GM12878 (cell line): ENCODE data around the gene FOXO1. TPM values are rescaled to one million over a fixed set of nuclear protein-coding genes. Genes with fewer than 3 reads are reported as not detected.

Source experiments
- ATAC-seq: fragments of 200-7000 bp; cut with Tn5 transposase; 3 replicates; pipeline ENCODE4 v1.9.1; 2020; ENCODE audit warnings: mild to moderate bottlenecking, moderate library complexity
- BruUV-seq: library from RNA; stranded (reverse); fragments of 400-500 nt; replicated peaks from 2 replicates; lab custom pipeline; 2021; lab: Mats Ljungman, UMichigan
- CTCF ChIA-PET: fragments of 300-600 bp; sonication (Branson Sonifier 250); formaldehyde crosslinking; extraction: SDS; loops from one replicate; lab custom pipeline; 2021; ENCODE audit warnings: inconsistent platforms; lab: Yijun Ruan, JAX
- POLR2A ChIA-PET: fragments of 350-600 bp; formaldehyde crosslinking; extraction: SDS; loops from one replicate; lab custom pipeline; 2021; ENCODE audit warnings: inconsistent platforms; lab: Charles Lee
- RAD21 ChIA-PET: fragments of 300-600 bp; sonication (Branson Sonifier 250); formaldehyde crosslinking; loops from one replicate; lab custom pipeline; 2023; ENCODE audit warnings: antibody characterized with exemption; ENCODE audit not compliant: unreplicated experiment; lab: Charles Lee
- SMC1A ChIA-PET: fragments of 300-600 bp; sonication (Branson Sonifier 250); formaldehyde crosslinking; loops from one replicate; lab custom pipeline; 2023; ENCODE audit not compliant: unreplicated experiment, uncharacterized antibody; lab: Charles Lee
- DNase-seq: peaks from one replicate; pipeline ENCODE4 v3.0.0-alpha.2; 2011; ENCODE audit warnings: low read depth, low spot score
- FAIRE-seq: peaks from 3 replicates; lab custom pipeline; 2011; peaks lifted over from hg19 to GRCh38; lab: Jason Lieb, UNC
- H2AFZ ChIP-seq: 2 replicates; pipeline ENCODE4 v1.6.0; 2011; ENCODE audit warnings: low read depth, low read length, control low read depth; ENCODE audit not compliant: control insufficient read depth
- H3K27ac ChIP-seq: 2 replicates; pipeline ENCODE4 v1.5.1; 2011; ENCODE audit warnings: control low read depth; ENCODE audit not compliant: control insufficient read depth, insufficient read depth
- H3K27me3 ChIP-seq, 2 experiments: replicated peaks in 1 of 2; 2 replicates each; pipeline versions ENCODE4 v1.6.0 to v1.6.1; 2011; ENCODE audit warnings: low read length in 1 of 2; ENCODE audit not compliant: control insufficient read depth in 2 of 2, insufficient read depth in 2 of 2
- H3K36me3 ChIP-seq, 2 experiments: 2 replicates each; pipeline ENCODE4 v1.5.1; 2011; ENCODE audit warnings: low read length in 1 of 2; ENCODE audit not compliant: control insufficient read depth in 2 of 2, insufficient read depth in 2 of 2
- H3K4me1 ChIP-seq: 2 replicates; pipeline ENCODE4 v1.6.1; 2011; ENCODE audit warnings: mild to moderate bottlenecking, low read length, moderate library complexity, mixed read lengths; ENCODE audit not compliant: control insufficient read depth, insufficient read depth
- H3K4me2 ChIP-seq: 2 replicates; pipeline ENCODE4 v1.6.0; 2011; ENCODE audit warnings: control low read depth; ENCODE audit not compliant: control insufficient read depth, insufficient read depth
- H3K4me3 ChIP-seq: fragments of 200-600 bp; sonication (generic); 2 replicates; pipeline ENCODE4 v1.5.1; 2016
- H3K79me2 ChIP-seq: 2 replicates; pipeline ENCODE4 v1.6.0; 2011; ENCODE audit warnings: low read length; ENCODE audit not compliant: control insufficient read depth, insufficient read depth
- H3K9ac ChIP-seq: 2 replicates; pipeline ENCODE4 v1.8.0; 2011; ENCODE audit warnings: low read length, control low read depth, mixed read lengths; ENCODE audit not compliant: control insufficient read depth, insufficient read depth
- H3K9me3 ChIP-seq: replicated peaks from 3 replicates; pipeline ENCODE4 v1.5.1; 2011; ENCODE audit warnings: mild to moderate bottlenecking, low read length; ENCODE audit not compliant: control insufficient read depth, insufficient read depth
- H4K20me1 ChIP-seq: 2 replicates; pipeline ENCODE4 v1.6.0; 2011; ENCODE audit not compliant: control insufficient read depth, insufficient read depth
- EGR1 ChIP-seq, 2 experiments: IDR thresholded peaks; 1 replicate in 1 of 2; 2 replicates in 1 of 2; pipeline ENCODE4 v1.6.1; 2011 to 2012; ENCODE audit warnings: low read depth in 2 of 2, low read length in 2 of 2, borderline replicate concordance in 1 of 2, mild to moderate bottlenecking in 1 of 2, moderate library complexity in 1 of 2
- POU2F2 ChIP-seq: IDR thresholded peaks from 3 replicates; pipeline ENCODE4 v1.6.1; 2011; ENCODE audit warnings: low read depth, mild to moderate bottlenecking, low read length, borderline replicate concordance
- WGBS: methylation state at CpG from one replicate; pipeline ENCODE4 v1.1.6; 2016; ENCODE audit warnings: low lambda C conversion rate; ENCODE audit not compliant: insufficient replicate concordance, insufficient coverage; ENCODE audit errors: missing lambda C conversion rate; 5-methylcytosine and 5-hydroxymethylcytosine counted together
- in situ Hi-C: fragments of 300-500 bp; cut with MboI; formaldehyde crosslinking; loops from 9 replicates; pipeline ENCODE4 v1.14.3; 2018; ENCODE audit warnings: mixed read lengths
- intact Hi-C: fragments of 100-400 bp; cut with micrococcal nuclease; formaldehyde crosslinking; loops from one replicate; pipeline ENCODE4 v1.14.2; 2022; ENCODE audit not compliant: unreplicated experiment
- polyA plus RNA-seq, 11 experiments: library from polyadenylated mRNA; depleted of rRNA in 4 of 11; unstranded in 6 of 11; stranded (reverse) in 5 of 11; fragments of >200 nt; fragmentation: Nextera tagmentation in 4 of 11; fragmentation: Illumina TruSeq in 1 of 11; extraction: Ambion mirVana in 4 of 11; extraction: Trizol in 1 of 11; gene quantifications; 1 replicate in 1 of 11; 2 replicates in 10 of 11; pipeline versions ENCODE4 v1.2.1 to v1.2.3, GENCODE V29; 2011 to 2016; ENCODE audit warnings: inconsistent platforms in 2 of 11, missing spikeins in 2 of 11, low read depth in 1 of 11
- total RNA-seq, 4 experiments: library from RNA; depleted of rRNA in 3 of 4; stranded (reverse); fragments of >200 nt in 3 of 4; fragmentation: Illumina TruSeq in 1 of 4; extraction: Trizol in 1 of 4; gene quantifications; 2 replicates each; pipeline versions ENCODE4 v1.2.1 to v1.2.3, GENCODE V29; 2013 to 2021

FOXO1 gene
- total and polyA plus RNA-seq, 10 of the 15 experiments (the other 5 are each of a cell fraction or from before 2014, with no cell fraction given): 0.58 to 8.3 (median 0.88) TPM

- Histone ChIP-seq H3K9ac (no peak overlapping the region), H3K79me2 (no peaks in the 10 kb centered on the region), H3K36me3 (no peaks in the 10 kb centered on the region), H3K4me3 (no peak overlapping the region), H3K4me1 (peaks cover 11% of the 10 kb centered on the region), H3K4me2 (no peak overlapping the region), H3K27ac (no peak overlapping the region), H3K9me3 (no peaks in the 10 kb centered on the region; the same call in 2 of the 3 replicates), H3K27me3 (no peaks in the 10 kb centered on the region), H4K20me1 (no peaks in the 10 kb centered on the region; the same call in 1 of the 2 replicates), H2AFZ (no peak overlapping the region)
- RAD21 ChIA-PET: no interaction called here
- POLR2A ChIA-PET: no interaction called here
- DNase-seq: no peak
- TF ChIP-seq EGR1 (IDR thresholded peaks at IDR 0.05; ENCODE audit: borderline replicate concordance in 1 of 2, low read depth in 2 of 2, low read length in 2 of 2): no peak
- WGBS: 46% methylated on average over 2 of the region's 2 CpGs
- no peak for FAIRE-seq
- in situ Hi-C loops (no loop called here), intact Hi-C loops (no loop called here)
- no peak for ATAC-seq
- no TSS peak for BruUV-seq
- SMC1A ChIA-PET: interaction anchor here (0.7 to 1.9 kb wide), 2 partner anchors 8 to 99 kb away, joined by 5 to 9 read pairs; no protein-coding TSS in a partner anchor
- CTCF ChIA-PET: no interaction called here
Measured at GRCh38 chr13:40509876-40510275, 156.6 kb downstream of the FOXO1 start.

GRCh38 chr13:40508767-40509342 lies 157.6 kb downstream of the FOXO1 start:
- H3K4me3 ChIP-seq: no peak overlapping the region
- H3K4me2 ChIP-seq: no peak overlapping the region
- SMC1A ChIA-PET: interaction anchor here (0.8 to 1.9 kb wide), 4 partner anchors 9 to 415 kb away, joined by 3 to 9 read pairs (median 4); no protein-coding TSS in a partner anchor
- 40% methylated on average over 3 of the region's 3 CpGs for WGBS
- in situ Hi-C loops (no loop called here), intact Hi-C loops (no loop called here)
- peaks cover 11% of the 10 kb centered on the region for H3K4me1 ChIP-seq
- no peak overlapping the region for H3K9ac ChIP-seq
- H3K9me3 ChIP-seq: no peaks in the 10 kb centered on the region; the same call in 2 of the 3 replicates
- H3K36me3 ChIP-seq: no peaks in the 10 kb centered on the region
- H3K79me2 ChIP-seq: no peaks in the 10 kb centered on the region
- H3K27ac ChIP-seq: no peak overlapping the region
- FAIRE-seq (no peak), ATAC-seq (no peak), DNase-seq (no peak)
- POLR2A ChIA-PET: no interaction called here
- no TSS peak for BruUV-seq
- H4K20me1 ChIP-seq: no peaks in the 10 kb centered on the region; the same call in 1 of the 2 replicates
- CTCF ChIA-PET: interaction anchor here (0.6 to 0.8 kb wide), 4 partner anchors 9 to 269 kb away, joined by 3 to 4 read pairs (median 3); no protein-coding TSS in a partner anchor
- TF ChIP-seq POU2F2: no peak
- no peak overlapping the region for H2AFZ ChIP-seq
- RAD21 ChIA-PET: interaction anchor here (1.2 kb wide), 1 partner anchor 10 kb away, joined by 4 read pairs; no protein-coding TSS in a partner anchor
- peaks cover 0 to under 1% of the 10 kb centered on the region in 2 experiments; a peak in 1 of 4 replicates for H3K27me3 ChIP-seq
